Skeletal muscle tissue (tissue), 4 donors: ENCODE measurements around the gene KCNMA1. TPM values are rescaled to one million over a fixed set of nuclear protein-coding genes. Genes with fewer than 3 reads are reported as not detected.

Experiments
- H3K27ac ChIP-seq: one replicate; pipeline ENCODE4 v1.7.0; 2013; ENCODE audit warnings: mild to moderate bottlenecking, low read depth, low read length, inconsistent platforms
- H3K27me3 ChIP-seq, 3 donors: one replicate each; pipeline ENCODE4 v1.7.0; 2013; ENCODE audit warnings: low read length in 3 of 3; ENCODE audit not compliant: control insufficient read depth in 3 of 3, insufficient read depth in 3 of 3
- H3K36me3 ChIP-seq, 3 donors: one replicate each; pipeline ENCODE4 v1.7.0; 2013; ENCODE audit warnings: low read length in 3 of 3; ENCODE audit not compliant: control insufficient read depth in 3 of 3, insufficient read depth in 3 of 3
- H3K4me1 ChIP-seq, 3 donors: one replicate each; pipeline ENCODE4 v1.7.0; 2013; ENCODE audit warnings: low read length in 3 of 3, mild to moderate bottlenecking in 3 of 3; ENCODE audit not compliant: control insufficient read depth in 3 of 3, insufficient read depth in 3 of 3
- H3K4me3 ChIP-seq, 3 donors: one replicate each; pipeline ENCODE4 v1.7.0; 2013; ENCODE audit warnings: low read length in 3 of 3
- H3K9ac ChIP-seq, 3 donors: one replicate each; pipeline ENCODE4 v1.7.0; 2013; ENCODE audit warnings: low read length in 3 of 3, mild to moderate bottlenecking in 3 of 3, moderate library complexity in 2 of 3, low read depth in 1 of 3
- H3K9me3 ChIP-seq, 3 donors: one replicate each; pipeline ENCODE4 v1.7.0; 2013; ENCODE audit warnings: low read length in 3 of 3; ENCODE audit not compliant: control insufficient read depth in 3 of 3
- total RNA-seq: library from RNA; depleted of rRNA; stranded (reverse); fragments of >200 nt; gene quantifications from one replicate; pipeline ENCODE4 v1.2.3, GENCODE V29; 2014
- donor health status: Osteomylitis.

Gene KCNMA1
- total RNA-seq, 1 donor from 2014 or later = 18.8 TPM

DNA sequence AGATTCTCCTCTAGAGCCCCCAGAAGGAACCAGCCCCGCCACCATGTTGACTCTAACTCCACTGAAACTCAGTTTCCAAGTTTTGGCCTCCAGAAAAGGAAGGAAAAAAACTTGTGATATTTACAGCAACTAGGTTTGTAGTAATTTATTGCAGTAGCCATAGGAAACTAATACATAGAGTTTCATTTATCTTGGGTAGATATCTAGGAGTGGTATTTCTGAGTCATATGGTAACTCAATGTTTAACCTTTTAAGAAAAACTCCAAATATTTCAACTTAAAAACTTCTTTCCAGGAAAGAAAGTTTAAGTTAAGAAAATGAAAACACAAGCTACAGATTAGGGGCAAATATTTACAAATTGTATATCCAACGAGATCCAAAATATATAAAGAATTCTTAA lies 576.7 kb downstream of the KCNMA1 start:
- H3K4me3 ChIP-seq = no peak overlapping the region
- no peak overlapping the region for H3K9ac ChIP-seq
- H3K27me3 ChIP-seq = no peaks in the 10 kb centered on the region
- no peaks in the 10 kb centered on the region for H3K4me1 ChIP-seq
- no peaks in the 10 kb centered on the region for H3K36me3 ChIP-seq
- no peaks in the 10 kb centered on the region for H3K9me3 ChIP-seq
- H3K27ac ChIP-seq = no peak overlapping the region

DNA sequence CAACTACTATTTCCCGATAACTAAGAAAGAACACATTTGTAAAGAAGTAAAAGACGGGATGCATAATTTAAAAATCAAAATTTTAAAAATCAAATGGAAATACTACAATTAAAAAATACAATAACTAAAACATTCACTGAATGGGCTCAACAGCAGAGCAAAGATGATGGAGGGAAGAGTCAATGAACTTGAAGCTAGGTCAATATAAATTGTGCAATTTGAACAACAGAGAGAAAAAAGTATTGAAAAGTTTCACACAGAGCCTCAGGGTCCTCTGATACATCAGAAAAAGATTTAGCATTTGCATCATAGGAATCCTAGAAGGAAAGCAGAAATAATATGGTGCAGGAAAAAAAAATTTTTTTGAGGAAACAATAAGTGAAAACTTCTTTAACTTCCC lies 581.0 kb downstream of the KCNMA1 start:
- no peaks in the 10 kb centered on the region for H3K4me1 ChIP-seq
- H3K9me3 ChIP-seq = no peaks in the 10 kb centered on the region
- H3K36me3 ChIP-seq = no peaks in the 10 kb centered on the region
- H3K27me3 ChIP-seq = no peaks in the 10 kb centered on the region
- no peak overlapping the region for H3K27ac ChIP-seq
- H3K9ac ChIP-seq = no peak overlapping the region
- no peak overlapping the region for H3K4me3 ChIP-seq

DNA sequence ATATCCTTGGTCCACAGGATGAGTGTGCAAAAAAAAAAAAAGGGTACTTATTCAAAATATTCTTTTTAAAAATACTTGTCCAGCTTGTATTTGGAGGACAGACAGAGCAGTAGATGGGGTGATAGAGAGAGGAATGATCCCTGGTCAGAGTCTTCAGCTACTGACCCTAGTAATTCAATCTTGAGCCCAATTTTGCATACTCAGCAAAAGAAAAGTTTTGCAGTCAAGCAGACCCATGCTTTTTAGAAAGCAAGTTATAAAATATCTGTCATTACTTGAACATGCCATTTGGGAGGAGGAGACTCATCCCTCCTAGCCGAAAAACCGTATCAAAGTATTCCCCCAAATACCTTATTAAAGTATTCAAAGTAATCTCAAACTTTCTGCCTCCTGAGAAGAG lies 585.0 kb downstream of the KCNMA1 start:
- no peak overlapping the region for H3K9ac ChIP-seq
- no peaks in the 10 kb centered on the region for H3K4me1 ChIP-seq
- peaks cover 0 to 2% (median 0%) of the 10 kb centered on the region in 3 donors for H3K27me3 ChIP-seq
- H3K36me3 ChIP-seq = no peaks in the 10 kb centered on the region
- H3K4me3 ChIP-seq = no peak overlapping the region
- H3K27ac ChIP-seq = no peak overlapping the region
- H3K9me3 ChIP-seq = no peaks in the 10 kb centered on the region

DNA sequence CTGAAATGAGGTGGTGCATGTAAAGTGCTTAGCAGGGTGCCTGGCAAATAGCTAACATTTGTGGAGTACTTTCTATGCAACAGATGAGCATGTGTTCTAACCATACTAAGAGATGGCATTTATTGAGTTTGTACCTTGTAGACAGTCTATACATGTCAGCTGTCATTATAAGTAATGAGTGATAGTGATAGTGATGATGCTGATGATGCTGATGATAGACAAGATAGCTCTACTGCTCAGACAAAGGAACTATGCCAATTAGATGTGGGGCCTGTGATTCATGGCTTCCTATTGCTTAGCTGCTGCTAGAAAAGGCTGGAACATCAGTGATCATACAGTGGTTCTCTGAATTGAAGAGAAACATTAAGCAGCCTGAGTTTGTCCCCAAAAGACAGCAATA lies 585.8 kb downstream of the KCNMA1 start:
- no peaks in the 10 kb centered on the region for H3K36me3 ChIP-seq
- H3K27me3 ChIP-seq = peaks cover 0 to 2% (median 0%) of the 10 kb centered on the region in 3 donors
- no peaks in the 10 kb centered on the region for H3K4me1 ChIP-seq
- no peak overlapping the region for H3K4me3 ChIP-seq
- no peaks in the 10 kb centered on the region for H3K9me3 ChIP-seq
- H3K27ac ChIP-seq = no peak overlapping the region
- H3K9ac ChIP-seq = no peak overlapping the region

DNA sequence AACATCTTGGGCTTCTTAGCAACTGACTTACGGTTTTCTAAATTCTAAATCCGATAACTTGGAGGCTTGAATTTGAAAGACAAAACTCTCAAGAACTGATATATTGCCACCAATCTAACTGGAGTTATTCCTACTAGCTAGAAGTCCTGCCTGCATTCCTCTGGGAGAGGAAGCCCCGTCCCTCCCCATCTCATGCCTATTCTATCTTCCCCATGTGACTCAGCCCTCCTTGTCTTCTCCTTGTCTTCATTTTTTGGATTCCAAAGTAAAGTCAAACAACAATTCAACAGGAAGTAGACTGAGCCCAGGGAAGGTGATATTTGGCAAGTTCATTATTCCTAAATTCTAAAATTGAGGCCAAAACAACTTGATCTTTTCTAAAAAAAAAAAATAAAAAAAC lies 587.7 kb downstream of the KCNMA1 start:
- no peak overlapping the region for H3K27ac ChIP-seq
- H3K27me3 ChIP-seq = peaks cover 0 to 2% (median 0%) of the 10 kb centered on the region in 3 donors
- no peaks in the 10 kb centered on the region for H3K9me3 ChIP-seq
- no peak overlapping the region for H3K4me3 ChIP-seq
- no peak overlapping the region for H3K9ac ChIP-seq
- H3K36me3 ChIP-seq = no peaks in the 10 kb centered on the region
- H3K4me1 ChIP-seq = no peaks in the 10 kb centered on the region

DNA sequence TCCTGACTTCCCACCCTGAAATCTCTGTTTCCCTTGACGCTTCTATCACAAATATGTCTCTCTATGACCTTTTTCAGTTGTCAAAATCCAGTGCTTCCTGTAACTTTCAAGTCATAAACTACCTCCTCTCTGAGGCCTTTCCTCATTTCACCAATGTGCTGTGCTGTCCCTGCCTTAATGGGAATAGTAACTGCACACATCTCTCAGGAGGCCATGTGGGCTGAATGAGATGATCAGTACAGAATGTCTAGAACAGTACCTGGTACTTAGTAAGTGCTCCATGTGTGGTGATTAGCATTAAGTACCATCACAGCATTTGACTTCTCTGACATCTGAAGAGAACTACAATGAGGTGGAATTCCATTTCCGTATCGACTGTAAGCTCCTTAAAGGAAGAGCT lies 588.5 kb downstream of the KCNMA1 start:
- H3K36me3 ChIP-seq = no peaks in the 10 kb centered on the region
- no peaks in the 10 kb centered on the region for H3K9me3 ChIP-seq
- no peaks in the 10 kb centered on the region for H3K4me1 ChIP-seq
- H3K27ac ChIP-seq = no peak overlapping the region
- H3K27me3 ChIP-seq = peaks cover 0 to 2% (median 0%) of the 10 kb centered on the region in 3 donors
- H3K9ac ChIP-seq = no peak overlapping the region
- no peak overlapping the region for H3K4me3 ChIP-seq

DNA sequence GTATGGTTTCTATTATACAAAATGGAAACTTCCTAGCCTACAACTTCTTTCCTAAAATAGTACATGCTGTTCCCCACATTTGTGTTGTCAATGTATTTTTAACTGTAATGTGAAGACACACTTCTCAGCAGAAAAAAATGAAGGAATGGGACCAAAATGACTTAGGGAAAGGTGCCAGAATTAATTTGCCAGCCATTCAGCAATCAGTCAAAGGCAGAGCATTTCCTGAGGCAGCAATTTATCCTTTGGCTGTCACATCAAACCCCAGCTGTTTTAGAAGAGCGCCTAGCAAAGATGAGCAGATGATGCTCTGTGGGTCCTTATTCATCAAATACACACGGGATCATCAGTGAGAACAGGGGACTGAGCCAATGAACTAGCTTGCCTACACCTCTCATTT lies 592.5 kb downstream of the KCNMA1 start:
- no peak overlapping the region for H3K4me3 ChIP-seq
- H3K36me3 ChIP-seq = no peaks in the 10 kb centered on the region
- H3K9me3 ChIP-seq = no peaks in the 10 kb centered on the region
- H3K27ac ChIP-seq = no peak overlapping the region
- H3K4me1 ChIP-seq = no peaks in the 10 kb centered on the region
- no peak overlapping the region for H3K9ac ChIP-seq
- no peaks in the 10 kb centered on the region for H3K27me3 ChIP-seq

DNA sequence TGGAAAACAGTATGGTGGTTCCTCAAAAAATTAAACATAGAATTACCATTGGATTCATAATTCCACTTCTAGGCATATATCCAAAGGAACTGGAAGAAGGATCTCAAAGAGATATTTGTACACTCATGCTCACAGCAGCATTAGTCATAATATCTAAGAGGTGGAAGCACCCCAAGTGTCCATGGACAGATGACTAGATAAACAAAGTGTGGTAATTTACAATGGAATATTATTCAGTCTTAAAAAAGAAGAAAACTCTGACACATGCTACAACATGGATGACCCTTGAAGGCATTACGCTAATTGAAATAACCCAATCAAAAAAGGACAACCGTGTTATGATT lies 594.2 kb downstream of the KCNMA1 start:
- Histone ChIP-seq H3K27ac (no peak overlapping the region), H3K27me3 (no peaks in the 10 kb centered on the region), H3K36me3 (peaks cover 0 to 3% (median 0%) of the 10 kb centered on the region in 3 donors), H3K4me1 (no peaks in the 10 kb centered on the region), H3K9ac (no peak overlapping the region), H3K4me3 (no peak overlapping the region), H3K9me3 (no peaks in the 10 kb centered on the region)

DNA sequence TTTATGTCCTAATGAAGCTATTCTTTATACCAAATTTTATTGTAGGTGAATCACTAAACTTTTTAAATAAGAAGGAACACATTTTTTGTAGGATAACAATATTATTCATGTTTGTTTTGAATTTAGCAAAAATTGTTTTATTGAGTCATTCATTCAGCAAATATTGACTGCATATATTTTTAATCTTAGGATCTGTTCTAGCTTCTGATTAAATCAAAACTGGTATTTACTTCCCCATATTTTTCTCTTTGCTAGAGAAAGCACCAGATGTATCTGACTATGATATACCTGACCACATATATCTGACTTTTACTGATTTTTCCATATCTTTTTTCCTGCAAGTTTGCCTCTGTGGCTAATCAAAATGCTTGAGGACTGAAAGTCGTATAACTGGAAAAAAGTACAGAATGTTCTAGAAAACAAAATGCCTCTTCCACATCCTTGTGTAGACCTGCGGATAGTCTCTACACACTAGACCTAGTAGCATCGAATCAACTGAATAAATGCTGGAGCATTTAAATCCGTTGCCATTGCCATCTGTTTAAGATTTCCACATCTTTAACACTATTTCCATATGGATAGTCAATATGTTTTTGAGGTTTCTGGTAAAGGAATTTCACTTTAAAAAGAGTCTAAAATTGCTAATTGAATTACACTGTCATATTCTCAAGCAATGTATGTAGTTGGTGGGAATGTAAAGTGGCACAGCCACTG lies 594.7 kb downstream of the KCNMA1 start:
- H3K27me3 ChIP-seq = no peaks in the 10 kb centered on the region
- H3K27ac ChIP-seq = no peak overlapping the region
- no peak overlapping the region for H3K4me3 ChIP-seq
- no peaks in the 10 kb centered on the region for H3K9me3 ChIP-seq
- H3K9ac ChIP-seq = no peak overlapping the region
- H3K4me1 ChIP-seq = no peaks in the 10 kb centered on the region
- peaks cover 0 to 3% (median 0%) of the 10 kb centered on the region in 3 donors for H3K36me3 ChIP-seq

DNA sequence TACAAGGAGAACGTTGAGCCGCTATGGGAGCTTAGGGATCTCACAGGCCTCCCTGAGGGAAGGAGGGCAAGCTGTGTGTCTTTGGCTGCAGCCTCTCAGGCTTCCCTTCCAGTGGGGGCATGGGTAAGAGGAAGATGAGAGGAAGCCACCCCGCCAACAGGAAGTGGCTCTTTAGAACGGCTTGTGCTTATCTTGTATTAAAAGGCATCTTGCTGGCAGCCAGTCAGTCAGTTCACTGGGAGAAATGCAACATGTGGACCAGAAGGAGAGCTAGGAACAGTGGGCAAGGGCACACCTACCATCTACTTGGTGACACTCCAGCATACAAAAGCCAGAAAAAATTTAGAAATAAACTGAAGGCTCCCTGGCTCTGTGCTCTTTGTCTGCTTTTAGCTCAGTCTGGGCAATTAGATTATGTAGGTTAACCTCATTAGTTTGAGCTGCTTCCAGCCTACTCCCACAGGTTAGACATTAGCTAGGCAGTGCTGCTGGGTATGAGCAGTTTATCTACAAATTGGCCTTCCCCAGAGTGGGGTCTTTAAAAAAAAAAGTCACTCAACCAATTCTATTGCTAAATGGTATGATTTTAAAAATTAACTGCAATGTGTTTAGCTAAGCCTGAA lies 595.9 kb downstream of the KCNMA1 start:
- H3K27ac ChIP-seq = no peak overlapping the region
- peaks cover 0 to 3% (median 0%) of the 10 kb centered on the region in 3 donors for H3K36me3 ChIP-seq
- no peaks in the 10 kb centered on the region for H3K9me3 ChIP-seq
- H3K4me1 ChIP-seq = no peaks in the 10 kb centered on the region
- no peaks in the 10 kb centered on the region for H3K27me3 ChIP-seq
- no peak overlapping the region for H3K9ac ChIP-seq
- H3K4me3 ChIP-seq = no peak overlapping the region
